Endothelial cell of hepatic sinusoid (primary cell): Measurements from ENCODE around the gene CAMK4.
"Not testable (repeated sequence)": the region's sequence is repeated elsewhere in the genome, so short reads cannot be mapped to it uniquely, and the experiment has no call there.

Experiments
- in situ Hi-C: cut with HindIII; loops from 2 replicates; pipeline ENCODE4 v1.10.0; 2017; ENCODE audit warnings: low sequenced_read_pairs

Gene CAMK4

DNA sequence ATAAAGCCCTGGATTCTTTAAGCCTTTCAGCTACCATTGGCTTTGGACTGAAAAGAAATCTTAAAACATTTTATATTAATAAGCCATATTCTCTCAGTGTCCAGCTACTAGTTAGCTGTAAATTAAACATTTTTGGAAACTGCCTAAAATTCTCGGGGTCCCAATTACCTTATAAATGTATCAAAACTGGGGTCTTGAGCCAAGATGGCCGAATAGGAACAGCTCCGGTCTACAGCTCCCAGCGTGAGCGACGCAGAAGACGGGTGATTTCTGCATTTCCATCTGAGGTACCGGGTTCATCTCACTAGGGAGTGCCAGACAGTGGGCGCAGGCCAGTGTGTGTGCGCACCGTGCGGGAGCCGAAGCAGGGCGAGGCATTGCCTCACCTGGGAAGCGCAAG is 77.9 kb downstream of the CAMK4 start:
- in situ Hi-C loops: not testable (repeated sequence)

DNA sequence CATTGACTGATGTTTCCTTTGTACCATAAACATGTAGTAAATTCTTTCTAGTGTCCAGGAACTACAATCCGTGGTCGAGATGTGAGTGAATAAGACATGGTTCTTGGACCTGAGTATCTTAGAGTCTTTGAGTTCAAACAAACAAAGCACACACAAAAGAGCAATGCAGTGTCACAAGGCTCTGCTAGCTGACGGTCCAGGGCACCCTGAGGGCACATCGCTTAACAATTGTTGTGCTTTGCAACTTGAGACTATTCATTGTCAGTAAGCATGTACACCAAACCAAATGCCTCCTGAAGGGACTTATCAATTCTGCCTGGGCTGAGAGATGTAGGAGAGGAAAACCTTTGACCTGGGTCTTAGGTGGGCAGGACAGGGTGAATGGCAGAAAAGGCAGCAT is 84.8 kb downstream of the CAMK4 start:
- in situ Hi-C loops: no loop called here

DNA sequence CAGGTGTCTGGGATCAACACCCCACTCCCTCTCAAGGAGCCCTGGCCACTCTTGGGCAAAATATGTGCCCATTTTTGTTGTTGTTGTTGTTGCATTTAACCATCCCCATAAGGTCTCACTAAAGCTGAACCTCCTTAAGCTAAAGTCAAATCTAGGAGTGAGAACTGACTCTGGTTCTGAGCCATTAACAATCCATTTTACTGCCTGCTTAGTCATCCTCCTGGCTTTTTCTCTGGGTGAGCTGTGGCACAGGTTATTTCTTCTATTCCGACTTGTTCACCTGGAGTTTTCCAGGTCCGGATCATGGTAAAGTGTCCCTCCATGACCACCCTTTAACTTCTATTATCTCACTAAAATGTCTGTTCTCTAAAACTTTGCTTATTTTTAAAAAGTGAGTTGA is 85.2 kb downstream of the CAMK4 start:
- in situ Hi-C loops: no loop called here

DNA sequence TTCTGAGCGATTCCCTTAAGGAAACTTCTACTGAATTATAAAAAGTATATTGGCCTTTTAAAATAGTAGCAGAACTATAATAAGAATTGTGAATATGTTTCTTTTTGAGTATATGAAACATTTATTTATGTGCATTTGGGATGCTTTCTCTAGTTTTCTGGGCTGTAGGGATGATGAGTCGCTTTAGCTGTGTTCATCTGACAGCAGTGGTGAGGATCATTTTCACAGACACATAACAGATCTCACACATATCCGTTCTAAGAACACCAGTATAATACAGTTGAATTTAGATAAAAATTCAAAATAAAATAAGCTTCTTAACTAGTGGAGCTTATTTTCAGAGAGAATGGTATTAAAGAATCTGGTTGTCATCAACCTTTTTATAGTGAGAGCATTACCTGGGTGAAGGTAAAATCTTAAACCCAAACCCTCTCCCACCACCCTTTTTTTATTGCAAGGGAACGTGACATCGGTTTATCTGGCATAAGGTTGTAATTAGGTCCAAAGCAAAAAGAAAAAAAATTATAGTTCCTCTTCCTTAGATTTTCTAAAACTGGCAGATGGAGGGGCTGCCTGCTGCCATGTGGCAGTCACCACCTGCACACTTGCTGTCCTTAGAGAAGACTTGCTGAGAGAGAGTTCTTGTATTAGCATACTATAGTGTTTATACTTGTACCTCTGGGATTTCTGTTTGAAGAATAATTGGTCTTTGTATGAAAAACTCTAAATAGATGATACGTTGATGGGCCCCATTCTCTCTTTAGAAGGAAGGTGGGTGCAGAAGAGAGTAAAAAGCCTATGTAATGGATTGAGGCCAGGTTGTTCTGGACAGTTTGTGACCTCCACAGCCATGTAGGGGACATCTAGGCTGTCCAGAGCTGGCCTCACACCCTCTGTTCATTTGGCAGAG is 86.8 kb downstream of the CAMK4 start:
- in situ Hi-C loops: no loop called here

DNA sequence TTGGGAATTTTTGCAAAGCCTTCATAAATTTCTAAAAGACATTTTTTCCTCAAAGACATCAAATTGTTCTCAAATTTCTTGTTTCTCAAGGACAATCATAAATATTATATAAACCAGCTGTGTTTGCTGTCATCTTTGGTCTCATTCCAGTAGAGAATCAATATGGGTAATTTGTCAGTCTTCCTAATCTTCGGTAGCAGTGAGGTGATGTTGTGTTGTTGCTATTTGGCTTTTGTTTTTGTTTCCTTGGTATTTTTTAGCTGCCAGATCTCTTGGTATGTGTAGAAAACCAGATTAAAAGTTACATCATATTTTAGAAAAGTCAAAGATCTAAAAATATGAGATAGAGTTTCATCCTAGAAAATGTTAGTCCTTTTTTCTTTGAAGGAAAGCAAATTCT is 87.5 kb downstream of the CAMK4 start:
- in situ Hi-C loops: no loop called here

DNA sequence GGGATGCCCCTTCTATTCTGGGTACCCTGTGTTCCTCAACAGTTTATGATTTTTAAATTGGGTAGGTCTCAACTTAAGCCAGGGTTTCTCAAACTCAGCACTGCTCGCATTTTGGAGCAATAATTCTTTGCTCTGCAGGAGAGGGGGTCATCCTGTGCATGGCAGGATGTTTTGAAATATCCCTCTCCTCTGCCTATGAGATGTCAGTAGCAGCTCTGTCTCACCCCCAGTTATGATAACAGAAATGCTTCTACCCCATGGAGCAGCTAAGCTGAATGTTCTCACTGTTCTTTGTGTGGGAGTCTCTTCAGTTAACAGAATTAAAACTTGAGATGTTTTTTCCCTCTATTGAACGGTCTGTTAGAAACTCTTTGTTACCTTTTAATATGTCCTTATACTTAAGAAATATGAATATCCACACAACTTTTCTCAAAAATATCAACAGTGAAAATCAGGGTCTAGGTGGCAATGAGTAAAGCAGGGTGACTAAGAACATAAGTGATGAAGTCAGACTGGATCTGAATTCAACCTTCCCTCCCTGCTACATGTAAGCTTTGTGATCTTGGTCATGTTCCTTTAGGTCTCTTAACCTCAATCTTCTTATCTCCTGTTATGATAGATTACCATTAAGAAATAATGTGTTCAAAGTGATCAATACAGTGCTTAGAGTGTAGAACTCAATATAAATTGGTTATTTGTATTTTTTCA is 89.0 kb downstream of the CAMK4 start:
- in situ Hi-C loops: no loop called here

DNA sequence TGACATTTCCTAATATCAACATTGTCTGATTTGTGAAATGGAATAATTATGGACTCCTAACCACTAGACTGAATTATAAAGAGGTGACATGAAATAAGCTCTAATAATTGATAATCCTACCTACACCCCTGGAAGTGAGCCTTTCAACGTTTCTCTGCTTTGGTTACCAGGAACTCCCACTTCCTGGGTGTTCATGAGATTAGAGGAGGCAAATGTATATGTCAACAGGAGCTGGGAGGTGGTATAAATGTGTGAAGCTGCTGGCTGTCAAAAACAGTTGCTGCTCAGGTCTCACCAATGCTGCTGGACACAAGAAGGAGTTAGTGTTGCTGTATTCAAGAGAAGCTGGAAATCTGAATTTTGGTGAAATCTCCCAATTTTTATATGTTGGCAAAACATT is 96.8 kb downstream of the CAMK4 start:
- in situ Hi-C loops: no loop called here

DNA sequence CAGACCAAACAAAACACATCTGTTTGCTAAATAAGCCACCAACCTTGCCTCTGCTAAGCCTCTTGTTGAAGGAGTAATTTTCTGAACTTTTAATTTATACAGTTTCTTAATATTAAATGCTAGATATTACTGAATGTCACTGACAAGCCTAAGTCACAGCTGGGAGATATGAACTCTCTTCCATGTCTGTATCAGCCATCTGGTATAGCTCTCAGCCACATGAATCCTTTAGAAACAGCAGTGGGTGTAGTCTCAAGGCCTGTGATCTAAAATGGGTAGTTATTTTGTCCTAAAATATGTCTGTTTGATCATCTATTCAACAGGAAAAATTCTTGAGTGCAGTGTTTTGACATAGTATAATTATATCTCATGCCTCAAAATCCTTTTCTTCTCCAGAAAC is 97.2 kb downstream of the CAMK4 start:
- in situ Hi-C loops: no loop called here

DNA sequence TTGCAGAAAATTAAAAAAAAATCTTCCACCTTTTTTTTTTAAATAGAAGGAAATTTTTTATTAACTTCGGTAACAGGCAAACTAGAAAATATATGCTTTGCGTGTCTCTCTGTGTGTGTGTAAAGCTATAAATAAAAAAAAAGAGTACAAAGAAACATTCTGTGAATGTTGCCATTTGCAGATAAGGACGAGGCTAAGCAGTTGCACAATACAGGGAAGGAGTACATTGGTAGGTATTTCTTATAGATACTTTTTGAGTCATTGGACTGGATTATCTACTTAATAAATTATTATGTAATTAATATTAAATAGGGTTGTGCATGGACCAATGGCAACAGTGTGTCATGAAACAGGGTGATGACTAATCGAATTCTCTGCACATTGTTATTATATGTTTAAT is 102.4 kb downstream of the CAMK4 start:
- in situ Hi-C loops: no loop called here

DNA sequence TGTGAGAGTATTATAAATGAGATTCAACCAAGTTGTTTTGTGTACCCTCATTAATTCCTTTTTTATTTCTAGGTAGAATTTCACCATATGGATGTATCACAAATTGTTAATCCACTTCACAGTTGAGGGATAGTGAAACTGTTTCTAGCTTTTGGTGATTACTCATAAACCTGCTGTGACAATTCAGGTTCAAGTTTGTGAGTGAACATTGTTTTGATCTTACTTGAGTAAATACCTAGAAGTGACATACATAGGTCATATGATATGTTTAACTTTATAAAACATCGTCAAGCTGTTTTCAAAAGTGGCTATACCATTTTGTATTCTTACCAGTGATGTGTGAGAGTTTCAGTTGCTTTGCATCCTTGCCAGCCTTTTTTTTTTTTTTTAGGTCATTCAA is 112.9 kb downstream of the CAMK4 start:
- in situ Hi-C loops: loop anchor here (5.0 kb wide), 1 partner anchor 75 kb away; no protein-coding TSS in a partner anchor

DNA sequence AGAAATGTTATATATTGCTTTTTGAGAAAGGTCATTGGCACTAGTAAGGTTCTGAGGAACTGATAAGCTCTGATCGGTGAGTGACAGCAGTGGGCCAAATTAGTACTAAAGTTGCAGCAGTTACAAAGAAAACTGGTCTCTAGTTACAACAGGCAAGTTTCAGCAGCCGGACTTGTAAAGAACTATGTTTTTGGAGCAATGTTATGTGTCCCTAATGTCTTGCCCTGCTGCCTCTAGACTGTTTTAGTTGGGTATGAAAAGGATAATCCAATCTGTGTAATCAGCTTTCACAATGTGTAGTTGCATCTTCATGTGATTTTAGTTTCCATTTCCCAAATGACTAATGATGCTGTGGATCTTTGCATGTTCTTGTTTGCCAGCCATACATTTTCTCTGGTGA is 113.5 kb downstream of the CAMK4 start:
- in situ Hi-C loops: loop anchor here (5.0 kb wide), 1 partner anchor 75 kb away; no protein-coding TSS in a partner anchor

DNA sequence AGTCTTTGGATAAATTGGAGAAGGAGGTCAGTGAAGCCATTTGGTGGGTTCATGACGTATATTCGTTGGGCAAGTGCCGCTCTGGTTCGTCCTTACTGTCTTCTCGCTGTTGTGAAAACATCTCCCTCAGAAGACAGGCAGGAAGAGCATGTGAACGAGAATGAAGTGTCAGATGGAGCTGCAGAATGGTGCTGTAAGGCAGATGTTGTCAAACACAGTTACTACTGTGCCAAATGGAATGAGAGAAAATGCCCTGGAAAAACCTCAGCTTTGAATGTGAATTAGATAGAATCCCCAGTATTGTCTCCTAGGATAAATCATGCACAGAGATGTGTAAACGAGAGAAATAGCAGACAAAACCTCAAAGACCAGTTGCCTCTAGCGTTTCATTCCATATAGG is 121.5 kb downstream of the CAMK4 start:
- in situ Hi-C loops: no loop called here

DNA sequence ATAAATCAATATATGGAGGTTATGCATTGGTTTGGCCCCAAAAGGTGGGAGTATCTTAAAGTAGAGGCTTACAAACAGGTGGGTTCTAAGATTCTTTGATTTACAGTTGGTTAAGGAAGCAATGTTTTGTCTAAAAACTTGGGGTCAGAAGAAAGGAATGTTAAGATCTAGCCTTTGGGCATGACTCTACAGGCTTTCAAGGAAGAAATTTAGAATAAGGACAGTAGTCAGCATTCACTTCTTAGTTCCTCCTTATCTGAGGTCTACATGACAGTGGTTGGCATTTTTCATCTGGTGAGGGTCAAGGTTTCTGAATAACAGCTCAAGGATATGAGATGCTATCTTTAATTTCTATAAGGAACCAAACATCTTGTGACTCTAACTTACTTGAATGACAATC is 122.8 kb downstream of the CAMK4 start:
- in situ Hi-C loops: no loop called here

DNA sequence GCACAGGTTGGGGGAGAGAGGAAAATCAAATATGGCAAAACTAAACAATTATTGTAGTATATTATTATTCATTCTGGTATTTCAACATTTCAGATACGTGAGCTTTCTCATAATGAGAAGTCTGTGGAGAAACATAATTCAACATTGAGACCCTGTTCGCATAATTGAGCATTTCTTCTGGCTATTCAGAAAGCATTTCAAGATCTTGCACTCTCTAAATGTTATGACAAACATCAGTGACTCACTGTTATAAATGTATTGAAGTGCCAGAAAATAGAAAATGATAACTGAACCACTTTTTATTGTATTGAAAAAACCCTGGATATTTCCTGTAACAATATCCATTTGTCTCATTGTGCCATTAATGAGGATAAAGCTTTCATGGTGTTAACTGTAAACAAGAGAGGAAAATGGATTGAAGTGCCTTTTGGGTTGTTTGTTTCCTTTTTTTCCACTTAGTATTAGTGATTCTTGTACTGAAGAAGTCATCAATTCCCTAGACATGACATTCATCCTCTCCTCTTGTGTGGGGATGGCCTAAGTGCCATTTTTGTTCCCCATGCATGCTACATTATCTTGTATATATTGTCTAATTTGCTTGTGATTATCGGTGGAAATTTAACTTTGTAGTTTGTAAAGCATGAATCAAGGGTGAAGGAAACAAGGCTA is 124.6 kb downstream of the CAMK4 start:
- in situ Hi-C loops: no loop called here

DNA sequence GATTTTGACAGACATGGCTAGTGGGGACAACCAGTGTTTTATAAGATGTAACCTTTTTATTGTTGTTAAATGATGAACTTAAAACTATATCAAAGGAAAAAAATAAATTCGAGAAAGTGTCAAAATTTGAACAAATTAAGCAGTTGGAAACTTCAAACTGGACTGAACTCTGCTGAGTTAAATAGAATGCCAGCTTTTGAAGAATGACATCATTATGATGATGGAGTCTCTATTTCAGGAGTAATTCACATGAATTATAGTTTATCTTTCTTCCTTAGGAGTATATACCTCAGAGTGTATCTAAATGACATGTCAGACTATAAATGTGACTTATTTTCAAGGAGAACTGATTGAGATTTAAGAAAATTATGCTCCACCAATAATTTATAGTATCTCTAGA is 125.2 kb downstream of the CAMK4 start:
- in situ Hi-C loops: no loop called here

DNA sequence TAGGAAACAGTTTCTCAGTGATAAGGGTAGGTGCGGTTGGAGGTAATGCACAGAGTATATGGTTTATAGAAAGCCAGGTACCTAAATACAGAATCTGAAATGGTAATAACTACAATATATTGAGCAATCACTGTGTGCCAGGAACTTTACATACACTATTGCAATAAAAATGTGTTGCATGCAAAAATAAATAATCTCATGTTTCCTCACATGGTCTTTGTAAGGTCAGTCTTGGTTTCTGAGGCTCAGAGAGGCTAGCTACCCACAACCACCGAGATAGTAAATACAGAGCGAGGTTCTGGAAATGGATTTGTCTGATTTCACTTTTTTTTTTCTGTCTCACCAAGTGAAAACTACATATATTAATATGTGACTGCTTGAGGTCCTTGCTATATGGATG is 128.9 kb downstream of the CAMK4 start:
- in situ Hi-C loops: no loop called here

DNA sequence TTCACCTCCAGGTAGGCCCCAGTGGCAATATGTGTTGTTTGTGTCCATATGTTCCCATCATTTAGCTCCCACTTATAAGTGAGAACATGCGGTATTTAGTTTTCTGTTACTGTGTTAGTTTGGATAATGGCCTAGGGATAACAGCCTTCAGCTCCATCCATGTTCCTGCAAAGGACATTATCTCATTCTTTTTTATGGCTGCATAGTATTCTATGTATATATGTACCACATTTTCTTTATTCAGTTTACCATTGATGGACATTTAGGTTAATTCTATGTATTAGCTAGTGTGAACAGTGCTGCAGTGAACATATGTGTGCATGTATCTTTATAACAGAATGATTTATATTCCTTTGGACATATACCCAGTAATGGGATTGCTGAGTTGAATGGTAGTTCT is 134.5 kb downstream of the CAMK4 start:
- in situ Hi-C loops: not testable (repeated sequence)

DNA sequence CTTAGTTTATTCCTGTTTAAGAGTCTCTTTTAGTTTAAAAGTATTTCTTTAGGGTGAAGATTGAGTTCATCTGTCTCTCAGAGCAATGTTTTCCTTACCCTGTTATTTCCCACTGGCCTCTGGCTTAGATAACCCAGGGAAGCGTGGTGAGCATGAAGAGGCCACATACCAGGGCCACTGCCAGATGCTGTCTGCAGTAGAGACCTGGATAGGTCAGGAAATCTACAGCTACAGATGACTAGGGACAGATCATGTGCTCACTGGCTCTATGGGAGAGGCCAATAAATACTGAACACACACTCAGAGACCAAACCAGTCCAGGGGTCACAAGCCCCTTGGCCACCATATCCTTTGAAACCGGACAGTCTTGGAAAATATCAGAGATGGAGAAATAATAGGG is 136.0 kb downstream of the CAMK4 start:
- in situ Hi-C loops: no loop called here

DNA sequence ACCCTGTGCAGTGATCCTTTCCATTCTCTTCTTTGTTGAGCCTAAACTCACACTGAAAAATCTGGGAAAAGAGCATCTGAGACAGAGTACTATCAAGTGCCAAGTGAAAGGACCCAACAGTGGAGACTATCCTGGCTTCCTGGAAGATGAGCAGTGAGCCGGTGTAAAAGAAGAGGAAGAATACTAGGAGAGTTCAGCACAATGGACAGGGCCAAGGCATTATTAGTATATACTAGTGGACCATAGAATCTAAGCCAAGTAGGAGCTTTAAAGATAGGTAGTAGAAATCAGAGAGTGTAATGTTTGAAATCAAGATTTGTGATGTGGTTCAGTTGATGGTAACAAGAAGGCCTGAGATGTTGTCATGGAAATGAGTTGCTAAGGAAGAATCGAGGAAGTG is 140.8 kb downstream of the CAMK4 start:
- in situ Hi-C loops: no loop called here

DNA sequence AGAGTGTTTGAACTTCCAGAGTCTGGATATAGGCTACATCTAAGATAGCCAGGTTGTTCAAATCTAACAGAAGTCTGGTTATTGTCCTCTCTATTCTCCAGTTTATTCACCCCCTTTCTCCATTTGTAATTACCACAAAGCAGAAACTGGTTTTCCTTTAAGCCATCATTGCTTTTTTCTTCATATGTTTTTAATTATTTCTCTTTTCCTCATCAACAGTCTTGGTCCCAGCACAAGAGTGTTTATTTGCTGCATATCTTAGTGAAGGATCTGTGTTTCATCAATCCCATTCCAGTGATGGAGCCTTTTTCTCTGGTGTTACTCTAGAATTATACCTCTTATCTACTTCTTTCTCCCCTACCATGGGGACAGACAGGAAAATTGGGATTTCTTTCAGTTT is 142.2 kb downstream of the CAMK4 start:
- in situ Hi-C loops: no loop called here

DNA sequence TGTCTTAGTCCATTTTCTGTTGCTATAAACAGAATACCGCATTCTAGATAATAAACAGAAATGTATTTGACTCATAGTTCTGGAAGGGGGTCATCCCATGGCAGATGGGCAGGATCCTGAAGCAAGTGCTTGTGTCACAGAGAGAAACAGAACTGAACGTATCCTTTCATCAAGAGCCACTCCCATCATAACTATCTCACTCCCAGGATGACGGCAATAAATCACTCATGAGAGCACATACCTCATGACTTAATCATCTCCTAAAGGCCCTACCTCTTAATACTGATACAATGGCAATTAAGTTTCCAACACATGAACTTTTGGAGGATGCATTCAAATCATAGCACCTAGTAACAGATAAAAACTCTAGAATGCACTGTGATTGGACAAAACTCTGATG is 142.9 kb downstream of the CAMK4 start:
- in situ Hi-C loops: no loop called here

DNA sequence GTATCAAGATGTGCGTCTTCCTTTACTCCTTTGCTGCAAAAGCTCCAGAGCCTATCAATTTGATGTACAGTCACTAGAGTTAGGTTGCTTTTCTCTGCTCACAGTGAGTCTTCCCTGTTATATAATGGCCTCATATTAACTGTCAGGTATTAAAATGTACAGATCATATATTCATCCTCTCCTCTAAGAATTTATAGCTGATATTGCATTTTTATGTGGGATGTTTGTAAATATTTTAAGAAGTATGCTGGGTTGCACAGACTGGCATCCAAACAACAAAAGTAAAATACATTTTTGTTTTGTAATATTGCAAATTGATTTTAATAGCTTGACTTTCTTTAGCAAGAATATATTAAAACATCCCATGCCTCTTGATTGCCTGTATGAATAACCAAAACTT is 148.6 kb downstream of the CAMK4 start:
- in situ Hi-C loops: no loop called here
